HG02759 (cell line): ENCODE results near the gene NUBP2.

ENCODE experiments used
- ATAC-seq: cut with Tn5 transposase; IDR thresholded peaks from one replicate; pipeline ENCODE4 v1.9.1; 2021; ENCODE audit warnings: mild to moderate bottlenecking, moderate library complexity; ENCODE audit not compliant: unreplicated experiment

The NUBP2 gene

GRCh38 chr16:1771864-1772361 is 10.8 kb upstream of the NUBP2 start:
- no peak for ATAC-seq

GRCh38 chr16:1772362-1772907 is 10.3 kb upstream of the NUBP2 start, which contains the start of gene EME2:
EME2 (plus strand) TSS chr16:1772810; CDS start chr16:1773228, 418 bp downstream.
- ATAC-seq, result peak; percentile 10

- peak; percentile 62 for ATAC-seq
Observed at GRCh38 chr16:1772908-1773702, 9.7 kb upstream of the NUBP2 start, which contains the start of gene MRPS34. MRPS34 (minus strand) TSS chr16:1773134; CDS start chr16:1773119, 15 bp downstream.

- no peak for ATAC-seq
Observed at GRCh38 chr16:1773703-1774447, 8.9 kb upstream of the NUBP2 start.

GRCh38 chr16:1774448-1774780 is 8.3 kb upstream of the NUBP2 start:
- no peak for ATAC-seq

- no peak for ATAC-seq
Observed at GRCh38 chr16:1775006-1775845, 7.5 kb upstream of the NUBP2 start.

GRCh38 chr16:1775846-1776671 is 6.7 kb upstream of the NUBP2 start:
- no peak for ATAC-seq

GRCh38 chr16:1776672-1776955 is 6.1 kb upstream of the NUBP2 start:
- no peak for ATAC-seq

GRCh38 chr16:1776991-1777374 is 5.8 kb upstream of the NUBP2 start:
- no peak for ATAC-seq

- no peak for ATAC-seq
Observed at GRCh38 chr16:1777375-1778199, 5.2 kb upstream of the NUBP2 start.

GRCh38 chr16:1778200-1779179 is 4.3 kb upstream of the NUBP2 start:
- no peak for ATAC-seq

- ATAC-seq, result no peak
Observed at GRCh38 chr16:1779234-1779701, 3.5 kb upstream of the NUBP2 start.

GRCh38 chr16:1779741-1780676 is 2.8 kb upstream of the NUBP2 start:
- no peak for ATAC-seq

GRCh38 chr16:1780677-1781072 is 2.1 kb upstream of the NUBP2 start:
- ATAC-seq, result no peak

GRCh38 chr16:1781254-1781653 is 1.5 kb upstream of the NUBP2 start:
- no peak for ATAC-seq

- peak; percentile 1 for ATAC-seq
Observed at GRCh38 chr16:1781758-1782407, 877 bp upstream of the NUBP2 start.
